Measurements from ENCODE around the gene TCAP.
"Not testable (repeated sequence)": the region's sequence is repeated elsewhere in the genome, so short reads cannot be mapped to it uniquely, and the experiment has no call there.

The TCAP gene

DNA sequence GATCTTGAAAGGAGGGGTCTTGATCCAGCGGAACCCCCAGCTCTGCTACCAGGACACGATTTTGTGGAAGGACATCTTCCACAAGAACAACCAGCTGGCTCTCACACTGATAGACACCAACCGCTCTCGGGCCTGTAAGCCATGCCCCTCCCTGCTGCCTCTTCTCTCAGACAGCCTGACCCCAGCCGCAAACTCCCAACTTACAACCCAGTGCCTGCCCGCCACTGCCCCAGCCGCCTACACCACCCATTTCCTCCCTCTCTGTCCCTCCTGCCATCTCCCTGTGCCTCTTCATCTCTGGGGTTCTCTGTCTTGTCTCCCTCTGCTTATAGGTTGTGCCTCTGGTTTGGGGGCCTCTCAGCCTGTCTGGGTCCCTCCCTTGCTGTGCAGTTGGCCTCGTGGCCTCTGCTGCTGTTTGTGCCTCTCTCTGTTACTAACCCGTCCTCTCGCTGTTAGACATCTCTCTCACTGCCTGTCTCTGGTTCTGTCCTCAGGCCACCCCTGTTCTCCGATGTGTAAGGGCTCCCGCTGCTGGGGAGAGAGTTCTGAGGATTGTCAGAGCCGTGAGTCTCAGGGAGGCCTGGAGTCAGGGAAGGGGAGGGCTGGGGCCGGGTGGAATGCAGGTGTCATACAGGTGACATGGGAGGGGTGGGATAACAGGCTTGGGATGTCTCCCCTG is 44.3 kb downstream of the TCAP start:
- H3K9me3 ChIP-seq (ENCODE audit: insufficient read depth, low read length): no peaks in the 10 kb centered on the region
- no peaks in the 10 kb centered on the region for H3K27me3 ChIP-seq (ENCODE audit: low read length)
- H3F3A ChIP-seq (ENCODE audit: insufficient read depth): no peaks in the 10 kb centered on the region
- no peak overlapping the region for H3K4me2 ChIP-seq (ENCODE audit: low read depth, low read length, poor library complexity, severe bottlenecking)
- no peaks in the 10 kb centered on the region for H3K9me2 ChIP-seq (replicated peaks; ENCODE audit: insufficient read depth, low read length)
- H3K36me3 ChIP-seq (ENCODE audit: low read length): no peaks in the 10 kb centered on the region
- H3K27ac ChIP-seq (ENCODE audit: low read depth, low read length): no peak overlapping the region
- TF ChIP-seq, protein P1, sequence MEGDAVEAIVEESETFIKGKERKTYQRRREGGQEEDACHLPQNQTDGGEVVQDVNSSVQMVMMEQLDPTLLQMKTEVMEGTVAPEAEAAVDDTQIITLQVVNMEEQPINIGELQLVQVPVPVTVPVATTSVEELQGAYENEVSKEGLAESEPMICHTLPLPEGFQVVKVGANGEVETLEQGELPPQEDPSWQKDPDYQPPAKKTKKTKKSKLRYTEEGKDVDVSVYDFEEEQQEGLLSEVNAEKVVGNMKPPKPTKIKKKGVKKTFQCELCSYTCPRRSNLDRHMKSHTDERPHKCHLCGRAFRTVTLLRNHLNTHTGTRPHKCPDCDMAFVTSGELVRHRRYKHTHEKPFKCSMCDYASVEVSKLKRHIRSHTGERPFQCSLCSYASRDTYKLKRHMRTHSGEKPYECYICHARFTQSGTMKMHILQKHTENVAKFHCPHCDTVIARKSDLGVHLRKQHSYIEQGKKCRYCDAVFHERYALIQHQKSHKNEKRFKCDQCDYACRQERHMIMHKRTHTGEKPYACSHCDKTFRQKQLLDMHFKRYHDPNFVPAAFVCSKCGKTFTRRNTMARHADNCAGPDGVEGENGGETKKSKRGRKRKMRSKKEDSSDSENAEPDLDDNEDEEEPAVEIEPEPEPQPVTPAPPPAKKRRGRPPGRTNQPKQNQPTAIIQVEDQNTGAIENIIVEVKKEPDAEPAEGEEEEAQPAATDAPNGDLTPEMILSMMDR (IDR thresholded peaks at IDR 0.05; ENCODE audit: insufficient read depth, low read length, poor library complexity, severe bottlenecking): no peak
- no peak for TF ChIP-seq EZH2phosphoT487 (conservative IDR thresholded peaks at IDR 0.05; ENCODE audit: low read length)
- H2AFZ ChIP-seq (ENCODE audit: low read depth, low read length, severe bottlenecking): no peak overlapping the region
- H3K79me2 ChIP-seq (ENCODE audit: insufficient read depth, low read length): no peaks in the 10 kb centered on the region
- H4K20me1 ChIP-seq (ENCODE audit: low read depth, low read length): no peaks in the 10 kb centered on the region
- H3K4me3 ChIP-seq (ENCODE audit: insufficient read depth, low read length, poor library complexity, severe bottlenecking): no peak overlapping the region
- H3K9ac ChIP-seq (ENCODE audit: low read length): no peak overlapping the region

DNA sequence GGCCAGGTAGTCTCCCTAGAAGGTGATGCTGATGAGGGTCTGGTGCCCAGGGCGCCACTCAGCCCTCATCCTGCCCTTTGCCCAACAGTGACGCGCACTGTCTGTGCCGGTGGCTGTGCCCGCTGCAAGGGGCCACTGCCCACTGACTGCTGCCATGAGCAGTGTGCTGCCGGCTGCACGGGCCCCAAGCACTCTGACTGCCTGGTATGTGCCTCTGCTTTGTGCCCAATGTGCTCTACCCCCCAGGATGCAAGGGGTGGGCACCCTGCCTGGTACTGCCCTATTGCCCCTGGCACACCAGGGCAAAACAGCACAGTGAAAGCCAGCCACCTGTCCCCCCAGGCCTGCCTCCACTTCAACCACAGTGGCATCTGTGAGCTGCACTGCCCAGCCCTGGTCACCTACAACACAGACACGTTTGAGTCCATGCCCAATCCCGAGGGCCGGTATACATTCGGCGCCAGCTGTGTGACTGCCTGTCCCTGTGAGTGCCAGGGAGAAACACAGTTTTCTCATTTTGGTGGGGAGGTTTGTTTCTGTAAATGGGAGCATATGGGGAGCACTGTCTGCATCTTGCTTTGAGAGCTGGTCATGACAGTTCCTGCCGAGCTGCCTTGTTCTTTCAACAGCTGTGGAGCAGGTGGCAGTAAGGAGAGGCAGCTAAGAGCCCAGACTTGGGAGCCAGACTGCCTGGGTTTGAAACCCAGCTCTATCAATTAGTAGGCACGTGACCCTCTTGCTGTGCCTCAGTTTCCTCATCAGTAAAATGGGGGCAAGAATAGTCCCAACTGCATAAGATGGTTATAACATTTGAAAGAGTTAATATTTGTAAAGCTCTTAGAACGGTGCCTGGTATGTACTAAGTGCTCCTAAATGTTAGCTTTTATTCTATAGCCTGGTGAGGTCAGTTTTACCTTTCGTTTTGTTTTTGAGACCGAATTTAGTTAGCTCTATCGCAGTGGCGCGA is 45.1 kb downstream of the TCAP start:
- no peaks in the 10 kb centered on the region for H3K79me2 ChIP-seq (ENCODE audit: insufficient read depth, low read length)
- no peaks in the 10 kb centered on the region for H4K20me1 ChIP-seq (ENCODE audit: low read depth, low read length)
- H3K9ac ChIP-seq (ENCODE audit: low read length): no peak overlapping the region
- no peak overlapping the region for H3K4me2 ChIP-seq (ENCODE audit: low read depth, low read length, poor library complexity, severe bottlenecking)
- H3K27me3 ChIP-seq (ENCODE audit: low read length): no peaks in the 10 kb centered on the region
- H3K4me3 ChIP-seq (ENCODE audit: insufficient read depth, low read length, poor library complexity, severe bottlenecking): no peak overlapping the region
- no peaks in the 10 kb centered on the region for H3K9me3 ChIP-seq (ENCODE audit: insufficient read depth, low read length)
- H3K9me2 ChIP-seq (replicated peaks; ENCODE audit: insufficient read depth, low read length): no peaks in the 10 kb centered on the region
- no peaks in the 10 kb centered on the region for H3F3A ChIP-seq (ENCODE audit: insufficient read depth)
- H3K27ac ChIP-seq (ENCODE audit: low read depth, low read length): no peak overlapping the region
- TF ChIP-seq, protein P1 (IDR thresholded peaks at IDR 0.05; ENCODE audit: insufficient read depth, low read length, poor library complexity, severe bottlenecking): no peak
- TF ChIP-seq EZH2phosphoT487 (conservative IDR thresholded peaks at IDR 0.05; ENCODE audit: low read length): no peak
- H3K36me3 ChIP-seq (ENCODE audit: low read length): no peaks in the 10 kb centered on the region
- no peak overlapping the region for H2AFZ ChIP-seq (ENCODE audit: low read depth, low read length, severe bottlenecking)

DNA sequence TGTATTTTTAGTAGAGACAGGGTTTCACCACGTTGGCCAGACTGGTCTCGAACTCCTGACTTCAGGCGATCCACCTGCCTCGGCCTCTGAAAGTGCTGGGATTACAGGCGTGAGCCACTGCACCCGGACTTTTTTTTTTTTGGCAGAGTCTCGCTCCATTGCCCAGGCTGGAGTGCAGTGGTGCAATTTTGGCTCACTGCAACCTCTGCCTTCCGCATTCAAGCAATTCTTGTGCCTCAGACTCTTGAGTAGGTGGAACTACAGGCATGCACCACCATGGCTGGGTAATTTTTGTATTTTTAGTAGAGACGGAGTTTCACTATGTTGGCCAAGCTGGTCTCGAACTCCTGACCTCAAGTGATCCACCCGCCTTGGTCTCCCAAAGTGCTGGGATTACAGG is 45.9 kb downstream of the TCAP start:
- H2AFZ ChIP-seq (ENCODE audit: low read depth, low read length, severe bottlenecking); H3K4me3 ChIP-seq (ENCODE audit: insufficient read depth, low read length, poor library complexity, severe bottlenecking); H3K27me3 ChIP-seq (ENCODE audit: low read length); H3K9ac ChIP-seq (ENCODE audit: low read length); H3K9me2 ChIP-seq (replicated peaks; ENCODE audit: insufficient read depth, low read length); H3K9me3 ChIP-seq (ENCODE audit: insufficient read depth, low read length); H3F3A ChIP-seq (ENCODE audit: insufficient read depth); H3K4me2 ChIP-seq (ENCODE audit: low read depth, low read length, poor library complexity, severe bottlenecking); H3K36me3 ChIP-seq (ENCODE audit: low read length); H3K79me2 ChIP-seq (ENCODE audit: insufficient read depth, low read length); H4K20me1 ChIP-seq (ENCODE audit: low read depth, low read length); H3K27ac ChIP-seq (ENCODE audit: low read depth, low read length): not testable (repeated sequence)

DNA sequence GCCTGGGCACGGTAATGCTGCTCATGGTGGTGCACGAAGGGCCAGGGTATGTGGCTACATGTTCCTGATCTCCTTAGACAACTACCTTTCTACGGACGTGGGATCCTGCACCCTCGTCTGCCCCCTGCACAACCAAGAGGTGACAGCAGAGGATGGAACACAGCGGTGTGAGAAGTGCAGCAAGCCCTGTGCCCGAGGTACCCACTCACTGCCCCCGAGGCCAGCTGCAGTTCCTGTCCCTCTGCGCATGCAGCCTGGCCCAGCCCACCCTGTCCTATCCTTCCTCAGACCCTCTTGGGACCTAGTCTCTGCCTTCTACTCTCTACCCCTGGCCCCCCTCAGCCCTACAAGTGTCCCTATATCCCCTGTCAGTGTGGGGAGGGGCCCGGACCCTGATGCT is 46.7 kb downstream of the TCAP start:
- TF ChIP-seq, protein P1 (IDR thresholded peaks at IDR 0.05; ENCODE audit: insufficient read depth, low read length, poor library complexity, severe bottlenecking): no peak
- TF ChIP-seq EZH2phosphoT487 (conservative IDR thresholded peaks at IDR 0.05; ENCODE audit: low read length): no peak
- H3F3A ChIP-seq (ENCODE audit: insufficient read depth): no peaks in the 10 kb centered on the region
- no peak overlapping the region for H3K4me3 ChIP-seq (ENCODE audit: insufficient read depth, low read length, poor library complexity, severe bottlenecking)
- H3K9me2 ChIP-seq (replicated peaks; ENCODE audit: insufficient read depth, low read length): no peaks in the 10 kb centered on the region
- H3K27me3 ChIP-seq (ENCODE audit: low read length): no peaks in the 10 kb centered on the region
- no peak overlapping the region for H3K4me2 ChIP-seq (ENCODE audit: low read depth, low read length, poor library complexity, severe bottlenecking)
- no peaks in the 10 kb centered on the region for H3K79me2 ChIP-seq (ENCODE audit: insufficient read depth, low read length)
- H3K27ac ChIP-seq (ENCODE audit: low read depth, low read length): no peak overlapping the region
- no peaks in the 10 kb centered on the region for H3K36me3 ChIP-seq (ENCODE audit: low read length)
- H2AFZ ChIP-seq (ENCODE audit: low read depth, low read length, severe bottlenecking): no peak overlapping the region
- H4K20me1 ChIP-seq (ENCODE audit: low read depth, low read length): no peaks in the 10 kb centered on the region
- H3K9me3 ChIP-seq (ENCODE audit: insufficient read depth, low read length): no peaks in the 10 kb centered on the region
- no peak overlapping the region for H3K9ac ChIP-seq (ENCODE audit: low read length)

All from SU-DHL-6 (cell line).